Hepatocyte (in vitro differentiated cells): ENCODE data around the gene LIN28B.

Experiments
- EZH2 ChIP-seq: fragments of 200-600 bp; sonication (generic); IDR thresholded peaks from 2 replicates; pipeline ENCODE4 v1.6.1; 2016; ENCODE audit warnings: antibody characterized with exemption, mild to moderate bottlenecking, borderline replicate concordance
- TF ChIP-seq, protein P1 (sequence below): fragments of 200-600 bp; sonication (generic); IDR thresholded peaks from 2 replicates; pipeline ENCODE4 v1.5.1; 2016; ENCODE audit warnings: antibody characterized with exemption, mild to moderate bottlenecking; ENCODE audit not compliant: poor library complexity

DNA sequence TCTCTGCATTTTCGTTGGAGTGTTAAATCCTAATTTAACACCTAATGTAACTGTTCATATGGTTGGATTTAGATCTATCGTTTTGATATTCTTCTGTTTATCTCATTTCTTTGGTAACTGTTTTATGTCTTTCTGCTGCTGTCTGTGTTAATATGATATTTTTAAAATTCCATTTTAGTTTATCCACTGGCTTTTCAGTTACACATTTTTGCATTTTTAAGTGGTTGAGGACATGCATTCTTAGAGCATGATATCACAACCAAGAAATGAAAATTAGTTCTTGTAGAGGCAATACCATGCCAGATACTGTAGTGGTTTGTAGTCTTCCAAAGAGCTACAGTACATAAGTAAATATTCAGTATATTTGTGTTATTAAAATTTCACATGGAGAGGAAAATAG lies 58.6 kb downstream of the LIN28B start:
- TF ChIP-seq, protein P1, sequence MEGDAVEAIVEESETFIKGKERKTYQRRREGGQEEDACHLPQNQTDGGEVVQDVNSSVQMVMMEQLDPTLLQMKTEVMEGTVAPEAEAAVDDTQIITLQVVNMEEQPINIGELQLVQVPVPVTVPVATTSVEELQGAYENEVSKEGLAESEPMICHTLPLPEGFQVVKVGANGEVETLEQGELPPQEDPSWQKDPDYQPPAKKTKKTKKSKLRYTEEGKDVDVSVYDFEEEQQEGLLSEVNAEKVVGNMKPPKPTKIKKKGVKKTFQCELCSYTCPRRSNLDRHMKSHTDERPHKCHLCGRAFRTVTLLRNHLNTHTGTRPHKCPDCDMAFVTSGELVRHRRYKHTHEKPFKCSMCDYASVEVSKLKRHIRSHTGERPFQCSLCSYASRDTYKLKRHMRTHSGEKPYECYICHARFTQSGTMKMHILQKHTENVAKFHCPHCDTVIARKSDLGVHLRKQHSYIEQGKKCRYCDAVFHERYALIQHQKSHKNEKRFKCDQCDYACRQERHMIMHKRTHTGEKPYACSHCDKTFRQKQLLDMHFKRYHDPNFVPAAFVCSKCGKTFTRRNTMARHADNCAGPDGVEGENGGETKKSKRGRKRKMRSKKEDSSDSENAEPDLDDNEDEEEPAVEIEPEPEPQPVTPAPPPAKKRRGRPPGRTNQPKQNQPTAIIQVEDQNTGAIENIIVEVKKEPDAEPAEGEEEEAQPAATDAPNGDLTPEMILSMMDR = no peak
- TF ChIP-seq EZH2 = no peak
